ENCODE results near the gene KCNMA1. TPM values are rescaled to one million over a fixed set of nuclear protein-coding genes. Genes with fewer than 3 reads are reported as not detected.
"Not testable (repeated sequence)": the region's sequence is repeated elsewhere in the genome, so short reads cannot be mapped to it uniquely, and the experiment has no call there.

KCNMA1 gene
- total RNA-seq, 2 donors from 2014 or later, result 0.48 to 0.56 TPM

GRCh38 chr10:77529050-77529576 is 108.5 kb downstream of the KCNMA1 start:
- Mint-ChIP-seq H3K4me3 (no peak overlapping the region), H3K27ac (no peak overlapping the region), H3K36me3 (ENCODE audit: low read depth) (no peaks in the 10 kb centered on the region), H3K27me3 (peaks cover 16% of the 10 kb centered on the region), H3K9me3 (no peaks in the 10 kb centered on the region), H3K4me1 (no peaks in the 10 kb centered on the region)
- no peak for ATAC-seq (replicated peaks)

DNA sequence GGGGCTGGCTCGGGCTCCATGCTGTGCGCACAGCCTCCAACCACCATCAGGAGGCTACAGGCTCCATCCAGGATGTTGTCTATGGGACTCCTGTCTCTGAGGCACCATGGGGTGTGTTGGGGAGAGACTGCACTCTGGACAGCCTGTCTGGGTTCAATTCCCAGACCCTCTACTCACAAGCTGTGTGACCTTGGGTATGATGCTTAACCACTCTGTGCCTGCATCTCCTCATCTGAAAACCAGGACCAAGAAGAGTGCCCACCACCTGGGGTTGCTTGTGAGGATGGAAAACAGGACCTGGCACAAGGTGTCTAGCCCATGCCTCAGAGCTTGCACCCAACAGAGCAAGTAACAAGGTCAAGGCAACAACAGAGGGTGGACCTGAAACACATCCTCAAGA is 109.8 kb downstream of the KCNMA1 start:
- no peak for ATAC-seq (replicated peaks)
- no peaks in the 10 kb centered on the region for H3K36me3 Mint-ChIP-seq (ENCODE audit: low read depth)
- no peak overlapping the region for H3K4me3 Mint-ChIP-seq
- no peaks in the 10 kb centered on the region for H3K4me1 Mint-ChIP-seq
- H3K9me3 Mint-ChIP-seq, result no peaks in the 10 kb centered on the region
- H3K27ac Mint-ChIP-seq, result no peak overlapping the region
- H3K27me3 Mint-ChIP-seq, result peaks cover 20% of the 10 kb centered on the region

- Mint-ChIP-seq H3K27me3 (peaks cover 26% of the 10 kb centered on the region), H3K27ac (no peak overlapping the region), H3K9me3 (no peaks in the 10 kb centered on the region), H3K4me3 (no peak overlapping the region), H3K4me1 (no peaks in the 10 kb centered on the region), H3K36me3 (ENCODE audit: low read depth) (no peaks in the 10 kb centered on the region)
- no peak for ATAC-seq (replicated peaks)
Measured at GRCh38 chr10:77526868-77527617, 110.6 kb downstream of the KCNMA1 start.

DNA sequence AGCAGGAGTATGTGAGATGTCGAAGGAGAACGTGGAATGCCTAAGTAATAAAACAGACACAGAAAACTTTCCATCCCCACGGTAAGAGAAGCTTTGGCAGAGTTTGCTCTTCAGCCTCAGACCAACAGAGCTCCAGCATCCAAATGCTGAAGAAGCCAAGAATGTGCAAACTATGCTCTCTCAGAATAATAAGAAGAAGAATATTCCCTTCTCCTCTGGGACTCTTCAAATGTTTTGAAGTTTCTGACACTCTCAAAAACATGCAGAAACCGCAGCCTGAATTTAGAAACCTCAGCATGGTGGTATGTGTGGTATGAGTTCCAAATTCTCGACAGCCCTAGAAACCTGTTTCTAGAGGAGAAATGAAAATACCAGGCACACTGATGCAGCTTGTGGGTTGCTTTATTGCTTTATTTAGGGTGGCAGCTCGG is 113.3 kb downstream of the KCNMA1 start:
- no peaks in the 10 kb centered on the region for H3K9me3 Mint-ChIP-seq
- H3K27ac Mint-ChIP-seq, result no peak overlapping the region
- H3K4me3 Mint-ChIP-seq, result no peak overlapping the region
- H3K36me3 Mint-ChIP-seq (ENCODE audit: low read depth), result no peaks in the 10 kb centered on the region
- peaks cover 19% of the 10 kb centered on the region for H3K27me3 Mint-ChIP-seq
- no peaks in the 10 kb centered on the region for H3K4me1 Mint-ChIP-seq
- no peak for ATAC-seq (replicated peaks)

DNA sequence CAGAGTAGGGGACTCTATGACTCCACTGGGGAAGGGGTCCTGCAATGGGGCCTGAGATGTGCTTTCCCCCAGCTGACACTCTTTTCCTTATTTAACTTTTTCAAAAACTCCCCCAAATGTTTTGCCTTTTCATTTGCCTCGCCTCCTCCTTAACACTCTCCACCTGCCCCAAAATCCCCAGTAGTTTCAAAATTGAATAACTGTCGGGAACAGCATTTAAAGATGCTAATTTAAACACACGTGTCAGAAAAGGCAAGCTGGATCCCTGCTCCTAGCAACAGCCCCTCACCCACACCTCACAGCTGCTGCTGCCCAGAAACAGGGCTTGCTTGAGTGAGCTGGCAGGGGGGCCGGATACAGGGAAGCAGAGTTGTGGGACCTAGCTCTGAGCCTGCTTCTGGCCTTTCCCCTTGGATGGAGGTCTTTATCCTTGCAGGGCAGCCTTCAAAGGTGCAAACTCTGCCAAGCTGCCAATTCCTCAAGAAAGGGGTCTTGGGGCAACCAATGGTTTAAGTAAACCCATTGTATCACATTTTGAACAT is 115.3 kb downstream of the KCNMA1 start:
- H3K27me3 Mint-ChIP-seq, result peaks cover 17% of the 10 kb centered on the region
- H3K9me3 Mint-ChIP-seq, result no peaks in the 10 kb centered on the region
- no peak overlapping the region for H3K27ac Mint-ChIP-seq
- no peak for ATAC-seq (replicated peaks)
- no peaks in the 10 kb centered on the region for H3K4me1 Mint-ChIP-seq
- H3K36me3 Mint-ChIP-seq (ENCODE audit: low read depth), result no peaks in the 10 kb centered on the region
- H3K4me3 Mint-ChIP-seq, result no peak overlapping the region

GRCh38 chr10:77520995-77521394 is 116.6 kb downstream of the KCNMA1 start:
- no peaks in the 10 kb centered on the region for H3K4me1 Mint-ChIP-seq
- H3K27me3 Mint-ChIP-seq, result peaks cover 16% of the 10 kb centered on the region
- H3K9me3 Mint-ChIP-seq, result no peaks in the 10 kb centered on the region
- H3K4me3 Mint-ChIP-seq, result no peak overlapping the region
- no peak for ATAC-seq (replicated peaks)
- no peak overlapping the region for H3K27ac Mint-ChIP-seq
- H3K36me3 Mint-ChIP-seq (ENCODE audit: low read depth), result no peaks in the 10 kb centered on the region

DNA sequence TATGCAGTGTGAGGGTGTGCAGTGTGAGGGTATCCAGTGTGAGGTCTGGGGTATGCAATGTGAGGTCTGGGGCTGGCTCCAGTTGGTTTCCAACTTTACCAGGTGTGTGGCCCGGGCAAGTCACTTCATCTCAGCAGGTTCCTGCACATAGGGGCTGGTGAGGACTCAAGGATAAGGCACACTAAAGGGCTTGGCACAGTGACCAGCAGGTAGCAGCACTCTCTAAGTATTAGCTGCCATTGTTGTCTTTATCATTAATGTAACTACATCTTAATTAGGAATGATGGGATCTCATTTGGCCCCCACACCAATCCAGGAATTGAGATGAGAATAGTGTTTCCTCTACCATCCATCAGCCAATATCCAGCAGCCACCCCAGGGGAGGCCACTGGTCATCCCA is 117.3 kb downstream of the KCNMA1 start:
- H3K4me1 Mint-ChIP-seq, result no peaks in the 10 kb centered on the region
- no peak overlapping the region for H3K27ac Mint-ChIP-seq
- H3K27me3 Mint-ChIP-seq, result peaks cover 16% of the 10 kb centered on the region
- H3K4me3 Mint-ChIP-seq, result no peak overlapping the region
- H3K9me3 Mint-ChIP-seq, result no peaks in the 10 kb centered on the region
- no peak for ATAC-seq (replicated peaks)
- no peaks in the 10 kb centered on the region for H3K36me3 Mint-ChIP-seq (ENCODE audit: low read depth)

GRCh38 chr10:77519791-77520190 is 117.8 kb downstream of the KCNMA1 start:
- H3K27me3 Mint-ChIP-seq, result peaks cover 16% of the 10 kb centered on the region
- H3K27ac Mint-ChIP-seq; ATAC-seq (replicated peaks); H3K4me1 Mint-ChIP-seq; H3K36me3 Mint-ChIP-seq (ENCODE audit: low read depth); H3K9me3 Mint-ChIP-seq; H3K4me3 Mint-ChIP-seq: not testable (repeated sequence)

DNA sequence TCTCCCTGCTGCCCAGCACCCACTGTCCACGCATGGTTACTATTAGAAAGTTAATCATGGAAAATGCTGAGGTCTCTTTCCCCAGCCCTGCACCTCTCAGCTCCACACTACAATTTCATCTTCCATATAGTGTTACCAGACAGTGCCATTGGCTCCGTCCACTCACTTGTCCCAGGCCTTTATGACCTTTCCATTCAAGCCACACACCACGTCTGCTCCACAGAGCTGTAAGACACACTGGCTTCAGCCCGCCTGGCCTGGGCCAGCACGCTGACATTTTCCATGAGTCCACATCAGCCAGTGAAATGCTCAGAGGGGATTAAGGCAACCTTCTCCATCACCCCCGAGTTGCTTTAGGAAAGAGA is 118.7 kb downstream of the KCNMA1 start:
- Mint-ChIP-seq H3K4me1 (no peaks in the 10 kb centered on the region), H3K4me3 (no peak overlapping the region), H3K9me3 (no peaks in the 10 kb centered on the region), H3K36me3 (ENCODE audit: low read depth) (no peaks in the 10 kb centered on the region), H3K27me3 (peaks cover 12% of the 10 kb centered on the region), H3K27ac (no peak overlapping the region)
- no peak for ATAC-seq (replicated peaks)

GRCh38 chr10:77518241-77518909 is 119.2 kb downstream of the KCNMA1 start:
- H3K9me3 Mint-ChIP-seq, result no peaks in the 10 kb centered on the region

GRCh38 chr10:77516575-77516974 is 121.0 kb downstream of the KCNMA1 start:
- Mint-ChIP-seq H3K4me3 (no peak overlapping the region), H3K9me3 (no peaks in the 10 kb centered on the region), H3K36me3 (ENCODE audit: low read depth) (no peaks in the 10 kb centered on the region), H3K27ac (no peak overlapping the region), H3K4me1 (no peaks in the 10 kb centered on the region), H3K27me3 (peaks cover 3% of the 10 kb centered on the region)
- ATAC-seq (replicated peaks), result no peak

More at GRCh38 chr10:77518241-77518909, 119.2 kb downstream of the KCNMA1 start:
- ATAC-seq (replicated peaks), result no peak
- no peaks in the 10 kb centered on the region for H3K4me1 Mint-ChIP-seq
- no peaks in the 10 kb centered on the region for H3K36me3 Mint-ChIP-seq (ENCODE audit: low read depth)
- H3K4me3 Mint-ChIP-seq, result no peak overlapping the region
- H3K27me3 Mint-ChIP-seq, result peaks cover 12% of the 10 kb centered on the region
- no peak overlapping the region for H3K27ac Mint-ChIP-seq

- ATAC-seq (replicated peaks), result no peak
- no peak overlapping the region for H3K4me3 Mint-ChIP-seq
- peaks cover 8% of the 10 kb centered on the region for H3K27me3 Mint-ChIP-seq
- no peaks in the 10 kb centered on the region for H3K36me3 Mint-ChIP-seq (ENCODE audit: low read depth)
- no peak overlapping the region for H3K27ac Mint-ChIP-seq
- H3K9me3 Mint-ChIP-seq, result no peaks in the 10 kb centered on the region
- no peaks in the 10 kb centered on the region for H3K4me1 Mint-ChIP-seq
Measured at GRCh38 chr10:77514870-77515269, 122.7 kb downstream of the KCNMA1 start.

- H3K4me3 Mint-ChIP-seq, result no peak overlapping the region
- ATAC-seq (replicated peaks), result peak; percentile 14
- H3K9me3 Mint-ChIP-seq, result no peaks in the 10 kb centered on the region
- no peak overlapping the region for H3K27ac Mint-ChIP-seq
- peaks cover 8% of the 10 kb centered on the region for H3K27me3 Mint-ChIP-seq
- no peaks in the 10 kb centered on the region for H3K4me1 Mint-ChIP-seq
- no peaks in the 10 kb centered on the region for H3K36me3 Mint-ChIP-seq (ENCODE audit: low read depth)
Measured at GRCh38 chr10:77513781-77514331, 123.8 kb downstream of the KCNMA1 start.

DNA sequence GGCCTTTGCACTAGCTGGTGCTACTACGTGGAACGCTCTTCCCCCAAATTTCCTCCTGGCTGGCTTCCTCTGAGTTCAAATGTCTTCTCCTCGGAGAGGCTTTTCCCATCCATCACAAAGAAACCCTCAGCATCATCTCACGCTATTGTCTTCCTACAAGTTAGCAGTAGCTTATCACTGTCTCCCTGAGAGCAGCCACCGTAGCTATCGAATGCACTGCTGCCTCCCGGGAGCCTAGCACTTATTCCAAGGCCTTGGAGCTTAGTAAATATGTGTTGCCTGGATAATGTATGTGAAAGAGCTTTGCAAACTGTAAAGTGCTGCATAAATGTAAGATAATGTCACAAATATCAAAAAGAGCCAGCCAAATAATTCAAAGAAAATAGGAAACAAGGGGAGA is 124.4 kb downstream of the KCNMA1 start:
- H3K9me3 Mint-ChIP-seq, result no peaks in the 10 kb centered on the region
- H3K27ac Mint-ChIP-seq, result no peak overlapping the region

GRCh38 chr10:77512219-77512578 is 125.4 kb downstream of the KCNMA1 start:
- ATAC-seq (replicated peaks), result no peak
- H3K9me3 Mint-ChIP-seq, result no peaks in the 10 kb centered on the region
- H3K36me3 Mint-ChIP-seq (ENCODE audit: low read depth), result no peaks in the 10 kb centered on the region
- no peak overlapping the region for H3K27ac Mint-ChIP-seq
- H3K4me3 Mint-ChIP-seq, result no peak overlapping the region
- H3K4me1 Mint-ChIP-seq, result no peaks in the 10 kb centered on the region
- H3K27me3 Mint-ChIP-seq, result peaks cover 13% of the 10 kb centered on the region

More for the DNA sequence above, 124.4 kb downstream of the KCNMA1 start:
- Mint-ChIP-seq H3K36me3 (ENCODE audit: low read depth) (no peaks in the 10 kb centered on the region), H3K4me3 (no peak overlapping the region), H3K4me1 (no peaks in the 10 kb centered on the region), H3K27me3 (peaks cover 13% of the 10 kb centered on the region)
- no peak for ATAC-seq (replicated peaks)

Data from activated T-helper 17 cell treated with anti-CD3 and anti-CD28 coated beads, Interleukin-2, amount 50 U/mL, for 72 hours (primary cell).